DMS 273 treated with DMSO at 0.1 percent for 48 hours (cell line): Measurements from ENCODE around the gene GNAZ.

Experiments used
- DNase-seq: peaks from one replicate; lab custom pipeline; 2025; lab: John Stamatoyannopoulos, UW

The GNAZ gene

GRCh38 chr22:23064381-23065068 is 5.8 kb upstream of the GNAZ start:
- no peak for DNase-seq

- DNase-seq, result no peak
Measured at GRCh38 chr22:23065069-23065451, 5.3 kb upstream of the GNAZ start.

GRCh38 chr22:23065495-23066122 is 4.7 kb upstream of the GNAZ start:
- DNase-seq, result no peak

GRCh38 chr22:23066200-23067022 is 3.9 kb upstream of the GNAZ start:
- DNase-seq, result no peak

- DNase-seq, result no peak
Measured at GRCh38 chr22:23067023-23067650, 3.2 kb upstream of the GNAZ start.

- no peak for DNase-seq
Measured at GRCh38 chr22:23067691-23068090, 2.6 kb upstream of the GNAZ start.

- DNase-seq, result no peak
Measured at GRCh38 chr22:23068096-23068831, 2.1 kb upstream of the GNAZ start.

- no peak for DNase-seq
Measured at GRCh38 chr22:23068832-23069385, 1.4 kb upstream of the GNAZ start.

- DNase-seq, result peak; percentile 57
Measured at GRCh38 chr22:23069502-23070357, 589 bp upstream of the GNAZ start.

- no peak for DNase-seq
Measured at GRCh38 chr22:23071230-23072076, 1.1 kb downstream of the GNAZ start.

GRCh38 chr22:23072077-23072910 is 2.0 kb downstream of the GNAZ start:
- DNase-seq, result no peak

GRCh38 chr22:23072911-23073491 is 2.7 kb downstream of the GNAZ start:
- DNase-seq, result no peak

- DNase-seq, result no peak
Measured at GRCh38 chr22:23073526-23074229, 3.4 kb downstream of the GNAZ start.

GRCh38 chr22:23074451-23074850 is 4.1 kb downstream of the GNAZ start:
- DNase-seq, result no peak

- no peak for DNase-seq
Measured at GRCh38 chr22:23075050-23075449, 4.7 kb downstream of the GNAZ start.

- DNase-seq, result no peak
Measured at GRCh38 chr22:23075525-23076216, 5.4 kb downstream of the GNAZ start.
